Stimulated activated CD4-positive, alpha-beta T cell treated with anti-CD3 and anti-CD28 coated beads, Interleukin-15, amount 100 ng/mL, for 1 hour (primary cell): Measurements from ENCODE around the gene FLCN.
"Not testable (repeated sequence)": the region's sequence is repeated elsewhere in the genome, so short reads cannot be mapped to it uniquely, and the experiment has no call there.

Experiments
- DNase-seq, 2 donors: peaks; one replicate each; pipeline ENCODE4 v3.0.0-alpha.2; 2020; ENCODE audit warnings: low read depth in 1 of 2, low spot score in 1 of 2

The FLCN gene

GRCh38 chr17:17214646-17215436 is 22.1 kb downstream of the FLCN start:
- no peak for DNase-seq

- no peak for DNase-seq
Measured at GRCh38 chr17:17213775-17214174, 23.2 kb downstream of the FLCN start.

GRCh38 chr17:17207998-17208397 is 29.0 kb downstream of the FLCN start:
- no peak for DNase-seq

- DNase-seq: no peak
Measured at GRCh38 chr17:17206913-17207335, 30.0 kb downstream of the FLCN start.

GRCh38 chr17:17206124-17206912 is 30.6 kb downstream of the FLCN start, which contains the start of gene PLD6:
Gene PLD6 (minus strand): TSS chr17:17206333. CDS start chr17:17206286, 47 bp downstream.
- DNase-seq: peak; percentile 87

GRCh38 chr17:17205368-17206123 is 31.4 kb downstream of the FLCN start:
- peak; percentile 35 to 51 for DNase-seq

- DNase-seq: no peak
Measured at GRCh38 chr17:17204635-17205231, 32.2 kb downstream of the FLCN start.

- DNase-seq: no peak
Measured at GRCh38 chr17:17204041-17204591, 32.9 kb downstream of the FLCN start.

- no peak for DNase-seq
Measured at GRCh38 chr17:17203173-17203730, 33.7 kb downstream of the FLCN start.

GRCh38 chr17:17201907-17202306 is 35.1 kb downstream of the FLCN start:
- no peak for DNase-seq

GRCh38 chr17:17201271-17201670 is 35.7 kb downstream of the FLCN start:
- no peak for DNase-seq

GRCh38 chr17:17200831-17201230 is 36.1 kb downstream of the FLCN start:
- DNase-seq: no peak

GRCh38 chr17:17200311-17200710 is 36.7 kb downstream of the FLCN start:
- no peak for DNase-seq

GRCh38 chr17:17198281-17198680 is 38.7 kb downstream of the FLCN start:
- no peak for DNase-seq

GRCh38 chr17:17196776-17197175 is 40.2 kb downstream of the FLCN start:
- no peak for DNase-seq

- not testable (repeated sequence) for DNase-seq
Measured at GRCh38 chr17:17195466-17195865, 41.5 kb downstream of the FLCN start.

GRCh38 chr17:17191961-17192381 is 45.0 kb downstream of the FLCN start:
- no peak for DNase-seq

- DNase-seq: no peak
Measured at GRCh38 chr17:17191346-17191792, 45.6 kb downstream of the FLCN start.

- no peak for DNase-seq
Measured at GRCh38 chr17:17190188-17190587, 46.8 kb downstream of the FLCN start.

- DNase-seq: no peak
Measured at GRCh38 chr17:17189559-17189958, 47.4 kb downstream of the FLCN start.
